Head of caudate nucleus (tissue), 42 donors: ENCODE results near the gene STK17A.
A peak's percentile ranks its signal among the peaks of the same experiment; 100 is the strongest.

Source experiments
- DNase-seq, 42 donors: peaks; one replicate each; pipeline versions ENCODE4 v3.0.0 to v3.0.0-alpha.2; 2020 to 2021; ENCODE audit warnings: mixed read lengths in 7 of 42
- intact Hi-C: fragments of 100-400 bp; cut with DNase I; formaldehyde crosslinking; loops from one replicate; pipeline ENCODE4 v1.15.0; 2022

Gene STK17A

DNA sequence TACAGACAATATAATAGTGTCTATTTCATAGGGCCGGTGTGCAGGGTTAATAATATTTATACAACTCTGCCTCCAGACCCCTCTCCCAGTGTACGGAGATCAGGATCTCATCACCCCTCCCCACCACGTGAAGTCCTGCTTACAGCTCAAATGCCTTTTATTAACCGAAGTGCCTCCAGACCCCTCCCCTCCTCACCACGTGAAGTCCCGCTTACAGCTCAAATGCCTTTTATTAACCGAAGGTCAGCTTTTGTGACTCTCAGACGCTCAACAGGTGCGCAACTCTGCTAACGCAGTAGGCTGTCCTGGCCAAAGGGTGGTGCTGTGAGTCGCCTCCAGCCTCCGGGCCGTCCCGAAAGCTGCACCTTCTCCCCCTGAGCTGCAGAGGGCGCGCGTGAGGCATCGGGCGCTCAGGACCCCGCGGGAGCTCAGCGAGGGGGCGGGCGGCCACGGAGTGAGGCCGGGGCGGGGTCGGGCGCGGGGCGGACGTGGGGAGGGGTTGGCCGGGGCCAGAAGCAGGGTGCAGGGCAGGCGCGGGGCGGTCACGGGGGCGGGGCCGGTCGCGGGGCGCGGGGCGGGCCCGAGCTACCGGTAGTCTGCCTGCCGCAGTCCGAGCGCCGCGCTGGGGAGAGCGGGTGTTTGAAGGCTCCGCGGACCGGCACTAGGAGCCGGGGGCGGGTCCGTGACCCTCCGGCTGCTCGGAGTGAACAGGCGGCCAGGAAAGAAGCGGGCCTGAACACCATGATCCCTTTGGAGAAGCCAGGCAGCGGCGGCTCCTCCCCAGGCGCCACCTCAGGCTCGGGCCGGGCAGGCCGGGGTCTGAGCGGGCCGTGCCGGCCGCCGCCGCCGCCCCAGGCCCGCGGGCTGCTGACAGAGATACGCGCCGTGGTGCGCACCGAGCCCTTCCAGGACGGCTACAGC, at the start of gene STK17A:
STK17A (plus strand) TSS at position 606 of the 921 bp plus-strand sequence; CDS start at position 742, 136 bp downstream.
- DNase-seq, result peak; percentile 76 to 96 (median 90)
- intact Hi-C loops, result loop anchor here (1.0 to 5.0 kb wide), 2 partner anchors 118 to 255 kb away; no protein-coding TSS in a partner anchor

DNA sequence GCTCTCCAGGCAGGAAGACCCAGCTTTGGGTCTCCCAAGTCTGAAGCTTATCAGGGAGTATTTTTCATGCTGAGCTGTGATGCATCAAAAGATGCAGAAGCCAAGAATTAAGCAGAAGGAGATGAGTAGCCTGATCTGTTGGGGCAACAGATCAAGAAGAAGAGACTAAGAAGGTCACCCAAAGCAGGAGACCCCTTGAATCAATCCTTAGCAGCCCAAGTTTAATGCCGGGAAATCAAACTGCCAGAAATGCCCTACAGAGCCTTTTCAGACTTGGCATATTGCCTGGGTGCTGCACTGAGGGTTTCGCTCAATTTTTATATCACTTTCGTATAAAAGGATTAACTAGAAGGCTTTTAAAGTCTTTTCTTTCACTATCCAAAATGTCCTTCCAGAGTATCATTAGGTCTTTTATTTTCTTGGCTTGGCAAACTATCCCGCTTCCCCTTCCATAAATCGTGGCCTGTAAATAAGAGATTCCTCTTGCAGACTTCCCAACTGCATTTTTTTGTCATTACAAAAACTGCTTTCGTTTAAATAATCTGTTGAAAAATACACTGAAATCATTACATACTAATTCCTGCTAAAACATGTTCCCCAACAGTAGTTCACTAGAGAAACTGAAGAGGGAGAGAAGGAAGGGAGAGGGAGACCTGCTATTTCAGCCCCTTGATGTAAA, 49.0 kb upstream of the STK17A start:
- DNase-seq, result peak in 1 of 42 donors; percentile 8

DNA sequence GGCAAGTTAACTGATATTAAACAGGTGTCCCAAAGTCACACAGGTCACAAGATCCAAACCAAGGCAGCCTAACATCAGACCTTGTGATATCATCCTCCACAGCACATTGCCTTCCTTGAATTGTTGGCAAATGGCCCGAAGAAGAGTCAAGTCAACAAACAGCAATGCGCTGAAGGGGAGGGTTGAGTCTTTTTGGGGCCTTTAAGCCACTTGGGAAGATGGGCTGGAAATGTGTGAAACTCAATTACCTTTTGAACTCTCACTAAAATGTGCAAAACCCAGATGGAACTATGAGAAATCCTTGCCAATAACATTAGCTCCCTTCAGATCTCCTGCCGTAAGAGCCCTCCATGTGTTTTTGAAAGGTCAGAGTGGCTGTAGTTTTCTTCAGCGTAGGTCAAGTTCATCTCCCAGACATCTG, 47.9 kb upstream of the STK17A start:
- DNase-seq, result no peak
- intact Hi-C loops, result no loop called here

More for the DNA sequence above, 49.0 kb upstream of the STK17A start:
- intact Hi-C loops, result no loop called here

DNA sequence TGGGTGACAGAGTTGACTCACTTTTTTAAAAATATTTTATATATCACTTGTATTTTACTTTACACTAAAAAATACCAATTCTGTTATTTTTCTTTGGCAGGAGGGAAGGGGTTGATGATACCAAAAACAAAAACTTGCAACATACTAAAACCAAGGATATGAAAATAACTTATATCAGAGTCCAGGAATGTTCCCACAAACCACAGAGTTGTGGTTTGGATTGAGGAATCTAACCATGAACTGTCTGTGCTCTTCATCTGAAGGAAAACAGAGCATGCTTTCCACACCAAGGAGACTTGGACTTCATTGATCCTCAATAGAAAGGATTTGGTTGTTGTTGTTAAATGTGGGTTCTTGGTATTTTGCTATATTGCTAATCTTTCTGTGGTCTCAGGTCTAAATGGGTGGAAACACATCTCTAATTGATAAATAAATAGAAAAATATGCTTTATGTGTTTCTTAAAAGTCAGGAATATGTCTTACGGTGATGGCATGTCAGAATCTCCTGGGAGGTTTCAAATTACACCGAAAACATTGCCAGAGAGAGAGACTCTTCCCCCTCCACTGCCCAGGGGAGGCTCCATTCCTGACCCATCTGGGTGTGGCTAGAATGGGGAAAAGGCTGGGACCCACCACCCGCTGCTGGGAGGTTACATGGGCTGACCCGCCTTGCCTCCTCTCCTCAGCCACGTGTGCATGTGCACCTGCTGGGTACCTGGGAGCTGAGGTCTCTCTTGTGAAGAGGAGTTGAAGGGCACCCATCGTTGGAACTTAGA, 46.9 kb upstream of the STK17A start:
- peak in 1 of 42 donors; percentile 21 for DNase-seq
- intact Hi-C loops, result no loop called here

DNA sequence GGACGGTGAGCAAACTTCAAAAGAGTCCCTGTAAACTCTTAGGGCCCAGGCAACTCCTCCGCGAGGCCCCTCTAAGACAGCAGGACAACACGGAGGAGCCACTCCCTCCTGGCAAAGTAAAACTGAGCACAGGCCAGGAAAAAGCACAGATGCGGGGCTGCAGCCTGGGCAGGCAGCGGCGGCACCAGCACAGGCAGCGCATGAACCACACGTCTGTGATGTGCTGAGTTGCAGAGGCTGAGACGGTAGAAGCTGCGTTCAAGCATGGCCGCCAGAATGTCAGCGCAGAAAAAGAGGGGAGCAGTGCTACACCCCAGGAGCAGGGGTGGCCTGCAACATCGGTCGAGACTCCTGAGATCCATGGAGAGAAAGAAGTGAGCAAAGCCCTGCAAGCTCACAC, 46.1 kb upstream of the STK17A start:
- no peak for DNase-seq
- intact Hi-C loops, result no loop called here

DNA sequence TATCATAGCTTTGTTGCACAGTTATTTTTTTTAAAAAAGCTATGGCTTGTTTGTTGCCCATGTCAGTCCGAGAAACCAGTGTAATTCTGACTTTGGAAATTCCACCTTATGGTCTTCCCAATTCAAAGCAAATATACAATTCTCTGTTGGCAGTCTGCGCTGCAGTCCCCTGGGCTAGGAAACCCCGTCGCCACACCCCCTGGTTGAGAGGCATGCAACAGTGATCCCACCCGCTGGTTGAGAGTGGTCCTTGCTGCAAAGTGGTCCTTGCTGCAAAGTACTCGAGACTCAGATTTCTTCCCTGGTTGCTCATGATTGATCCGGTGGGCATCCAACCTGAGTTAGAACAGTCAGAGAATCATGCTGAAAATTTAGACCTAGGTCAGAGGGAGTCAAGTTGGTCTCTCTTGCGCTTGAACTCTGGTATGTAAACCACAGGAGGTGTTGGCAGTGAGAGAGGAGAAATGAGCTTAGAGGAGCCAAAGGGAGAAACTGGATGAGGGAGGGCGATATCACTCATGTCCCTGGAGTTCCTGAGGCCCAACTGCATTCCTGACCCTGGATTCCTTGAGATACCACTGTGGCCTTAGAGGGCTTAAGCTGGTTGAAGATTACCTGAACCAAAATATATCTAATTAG, 45.0 kb upstream of the STK17A start:
- intact Hi-C loops, result no loop called here

DNA sequence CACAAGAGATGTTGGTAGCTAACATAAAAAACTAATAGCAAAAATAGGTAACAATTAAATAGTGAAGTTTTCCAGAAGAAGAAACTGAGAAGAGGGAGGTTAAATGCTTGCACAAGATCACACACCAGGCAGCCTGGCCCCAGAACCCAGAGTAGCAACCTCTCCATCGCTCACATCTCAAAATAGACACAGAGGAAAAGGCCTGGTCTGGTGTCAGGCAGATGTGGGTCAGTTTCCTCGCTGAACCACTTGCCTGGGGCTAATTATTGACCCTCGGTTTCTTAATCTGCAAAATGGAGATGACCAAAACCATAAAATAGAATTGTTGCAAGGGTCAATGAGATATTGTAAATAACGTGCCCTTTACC, 44.5 kb upstream of the STK17A start:
- intact Hi-C loops, result no loop called here
- DNase-seq, result no peak

More for the DNA sequence above, 45.0 kb upstream of the STK17A start:
- DNase-seq, result peak in 1 of 42 donors; percentile 30

DNA sequence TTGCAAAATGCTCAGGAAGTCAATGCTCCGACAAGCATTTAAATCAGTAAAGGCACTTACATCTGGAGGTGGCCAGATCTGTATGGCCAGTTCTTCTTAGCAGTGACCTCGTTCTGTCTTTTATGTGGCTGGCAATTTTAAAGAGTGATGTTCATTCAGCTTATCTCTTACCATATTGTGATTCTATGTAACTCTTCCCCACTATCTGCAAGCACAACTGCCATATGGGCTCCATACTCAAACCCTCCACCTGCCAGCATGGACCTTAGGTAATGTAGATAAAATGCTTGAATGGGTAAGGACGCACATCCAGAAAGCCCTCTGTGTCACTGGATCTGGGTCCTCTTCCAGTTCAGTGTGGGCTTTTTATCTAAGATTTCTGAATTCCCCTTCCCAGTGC, 42.4 kb upstream of the STK17A start:
- intact Hi-C loops, result no loop called here
- peak in 1 of 42 donors; percentile 10 for DNase-seq

DNA sequence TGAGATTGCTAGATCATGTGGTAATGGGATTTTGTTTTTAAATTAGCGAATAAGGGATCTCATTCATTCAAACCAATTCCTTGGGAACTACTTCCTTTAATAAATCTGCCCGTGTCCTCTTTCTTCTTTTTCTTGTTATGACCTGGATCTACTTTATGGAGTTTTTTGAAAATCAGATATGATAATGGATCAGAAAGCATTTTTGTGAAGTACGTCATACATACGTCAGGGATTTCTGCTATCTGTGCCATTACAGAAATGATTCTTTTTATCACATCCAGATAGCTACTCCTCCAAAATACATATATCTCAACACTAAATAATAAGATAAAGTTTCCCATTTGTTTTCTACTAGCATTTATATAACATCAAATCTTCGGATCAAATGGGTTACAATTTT, 40.2 kb upstream of the STK17A start:
- intact Hi-C loops, result no loop called here
- DNase-seq, result no peak

DNA sequence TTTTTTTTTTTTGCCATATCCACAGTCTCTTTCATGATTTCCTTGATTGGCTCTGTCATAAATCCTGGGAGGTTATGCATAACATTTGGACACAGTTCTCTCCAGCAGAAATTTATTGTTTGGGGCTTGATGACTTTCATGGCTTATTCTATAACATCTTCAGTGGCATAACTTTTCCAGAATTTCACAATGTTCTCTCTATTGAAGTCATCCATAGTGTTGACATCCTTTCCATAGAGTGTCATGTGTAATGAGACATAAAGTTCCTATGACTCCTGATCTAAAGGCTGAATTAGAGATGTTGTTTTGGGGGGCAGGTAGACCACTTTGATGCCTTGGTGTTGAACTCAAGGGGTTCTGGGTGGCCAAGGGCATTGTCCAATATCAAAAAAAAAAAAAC, 36.7 kb upstream of the STK17A start:
- intact Hi-C loops, result no loop called here
- no peak for DNase-seq

DNA sequence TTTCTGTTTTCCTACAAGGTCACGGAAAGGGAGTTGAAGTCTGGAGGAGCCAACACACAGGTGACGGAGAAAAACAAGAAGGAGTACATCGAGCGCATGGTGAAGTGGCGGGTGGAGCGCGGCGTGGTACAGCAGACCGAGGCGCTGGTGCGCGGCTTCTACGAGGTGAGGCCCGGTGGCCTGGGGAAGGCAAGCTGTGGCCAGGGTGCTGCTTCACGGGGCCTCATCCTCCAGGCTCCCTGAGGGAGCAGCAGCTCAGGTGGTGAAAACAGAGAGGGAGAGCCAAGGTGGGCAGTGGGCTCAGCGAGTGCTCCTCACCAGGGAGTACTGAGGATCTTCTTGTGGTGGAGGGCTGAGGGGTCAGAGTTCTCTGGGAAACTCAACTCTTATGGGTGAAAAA, 32.5 kb upstream of the STK17A start:
- DNase-seq, result no peak
- intact Hi-C loops, result no loop called here

DNA sequence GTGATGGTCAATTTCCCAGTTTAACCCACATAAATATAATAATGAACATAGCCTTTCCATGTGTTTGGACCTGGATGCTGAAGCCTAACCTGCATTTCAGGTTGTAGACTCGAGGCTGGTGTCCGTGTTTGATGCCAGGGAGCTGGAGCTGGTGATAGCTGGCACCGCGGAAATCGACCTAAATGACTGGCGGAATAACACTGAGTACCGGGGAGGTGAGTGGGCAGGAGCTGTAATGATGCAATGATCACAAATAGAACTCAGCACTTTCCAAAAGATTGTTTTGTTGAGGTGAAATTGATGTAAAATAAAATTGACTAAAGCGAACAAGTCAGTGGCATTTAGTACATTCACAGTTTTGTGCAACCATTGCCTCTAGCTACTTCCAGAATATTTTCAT, 30.8 kb upstream of the STK17A start:
- intact Hi-C loops, result no loop called here
- peak in 41 of 42 donors; percentile 9 to 84 (median 51) for DNase-seq

DNA sequence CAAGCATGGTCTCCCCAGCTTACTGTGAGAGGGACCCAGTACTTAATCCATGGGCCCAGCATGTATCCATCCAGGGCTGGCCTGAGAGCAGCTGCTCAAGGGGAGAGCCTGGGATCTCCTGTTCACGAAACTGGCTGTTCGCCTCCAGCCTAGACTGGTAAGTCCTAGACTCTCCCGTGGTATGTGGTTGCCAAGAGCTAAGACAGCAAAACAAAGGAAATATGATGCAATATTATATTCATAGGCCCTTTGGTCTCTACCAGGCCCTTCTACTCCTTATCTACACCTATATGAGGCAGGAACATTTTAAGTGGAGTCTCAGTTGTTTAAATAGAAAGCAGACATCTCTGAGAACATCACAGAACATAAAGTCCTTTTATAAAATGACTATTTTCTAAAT, 28.9 kb upstream of the STK17A start:
- intact Hi-C loops, result no loop called here
- DNase-seq, result no peak

DNA sequence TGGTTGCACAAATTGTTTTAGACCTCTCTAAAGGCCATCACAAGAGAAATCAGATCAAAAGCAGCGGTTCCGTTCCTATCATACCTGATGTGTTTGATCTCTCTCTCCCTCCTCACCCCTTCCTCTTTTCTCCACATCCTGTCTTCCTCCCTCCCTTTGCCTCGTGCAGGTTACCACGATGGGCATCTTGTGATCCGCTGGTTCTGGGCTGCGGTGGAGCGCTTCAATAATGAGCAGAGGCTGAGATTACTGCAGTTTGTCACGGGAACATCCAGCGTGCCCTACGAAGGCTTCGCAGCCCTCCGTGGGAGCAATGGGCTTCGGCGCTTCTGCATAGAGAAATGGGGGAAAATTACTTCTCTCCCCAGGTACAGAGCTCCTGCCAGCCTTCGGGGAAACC, 28.5 kb upstream of the STK17A start:
- DNase-seq, result no peak
- intact Hi-C loops, result no loop called here

DNA sequence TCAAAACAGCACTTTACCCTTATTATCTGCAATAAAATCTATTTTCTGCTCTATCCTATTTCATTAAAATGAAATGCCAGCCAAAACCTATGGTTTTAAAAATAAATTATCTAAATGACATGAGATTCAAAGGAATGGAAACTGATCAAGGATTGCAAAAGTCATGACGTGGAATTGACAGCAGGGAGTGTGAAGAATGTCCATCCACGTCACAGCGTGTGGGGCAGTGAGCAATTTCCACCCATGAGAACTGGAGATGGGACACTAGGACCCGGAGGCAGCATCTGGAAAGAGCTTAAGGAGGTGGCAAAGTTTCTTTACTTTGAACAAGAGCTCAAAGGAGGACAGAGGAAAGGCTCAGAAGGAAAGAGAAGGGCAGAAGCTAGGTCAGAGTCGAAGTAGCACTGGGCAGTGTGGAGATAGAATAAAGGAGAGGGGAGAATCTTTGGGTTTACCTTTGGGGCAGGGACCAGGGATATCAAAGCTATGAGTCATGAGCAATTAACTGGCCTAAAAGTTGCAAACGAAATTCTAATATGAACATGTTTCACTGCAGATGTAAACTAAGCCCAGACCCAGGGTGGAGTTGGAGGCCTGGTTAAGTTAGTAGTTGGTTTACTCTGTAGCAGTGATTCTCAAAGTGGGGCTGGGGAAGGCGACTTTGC, 24.9 kb upstream of the STK17A start:
- no peak for DNase-seq

DNA sequence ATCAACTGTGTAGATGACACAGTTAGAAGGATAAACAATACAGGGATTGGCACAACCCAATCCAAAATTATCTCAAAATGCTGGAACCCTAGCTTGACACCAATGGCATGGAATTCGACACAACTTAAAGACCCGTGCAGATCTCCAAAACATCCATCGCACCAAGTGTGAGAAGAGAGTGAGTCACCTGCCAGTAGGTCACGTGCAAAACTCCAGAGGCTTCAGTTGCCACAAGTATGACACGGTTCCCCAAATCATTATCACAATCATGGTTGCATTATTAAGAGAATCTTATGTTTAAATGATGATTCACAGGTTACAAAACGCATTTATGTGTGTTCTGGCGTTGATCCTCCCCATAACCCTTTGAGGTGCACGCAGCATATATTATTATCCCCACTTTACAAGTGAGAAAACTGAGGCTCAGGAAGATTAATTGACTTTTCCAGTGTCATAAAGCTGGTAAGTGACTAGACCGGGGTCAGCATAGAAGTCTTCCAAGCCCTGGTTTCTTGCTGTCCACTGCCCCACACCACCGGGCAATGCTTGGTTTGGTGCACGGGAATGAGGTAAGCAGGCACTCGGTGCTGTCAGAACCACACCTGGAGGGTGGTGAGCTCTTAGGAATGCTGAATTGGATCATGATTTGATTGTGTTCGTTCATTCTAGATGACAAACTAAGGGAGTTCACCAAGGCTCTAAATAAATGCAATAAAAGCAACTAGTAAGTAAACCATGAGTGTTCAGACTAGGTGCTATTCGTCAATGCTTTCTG, 23.6 kb upstream of the STK17A start:
- intact Hi-C loops, result no loop called here
- no peak for DNase-seq

More for the DNA sequence above, 24.9 kb upstream of the STK17A start:
- intact Hi-C loops, result no loop called here

DNA sequence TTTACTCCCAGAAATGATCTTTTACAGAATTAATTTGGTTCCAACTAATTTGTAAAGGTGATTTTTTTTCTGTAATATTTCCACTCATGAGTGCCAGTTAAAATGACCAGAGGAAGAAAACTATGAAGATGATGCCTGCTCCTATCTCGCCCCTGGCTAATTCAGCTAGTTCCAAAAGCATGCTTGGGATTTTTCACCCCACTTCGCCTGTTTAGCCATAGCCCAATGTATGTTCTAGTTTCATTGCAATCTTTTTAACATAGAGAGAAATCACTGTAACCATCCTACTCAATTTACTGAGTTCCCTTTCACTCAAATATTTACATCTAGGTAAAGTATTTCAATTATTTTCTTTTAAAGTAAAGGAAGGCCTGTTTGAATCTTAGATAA, 23.0 kb upstream of the STK17A start:
- no peak for DNase-seq
- intact Hi-C loops, result no loop called here
